HG03571 (cell line): Measurements from ENCODE around the gene ATP6V0C.
A peak's percentile ranks its signal among the peaks of the same experiment; 100 is the strongest.

Experiments used
- ATAC-seq: cut with Tn5 transposase; IDR thresholded peaks from one replicate; pipeline ENCODE4 v1.9.1; 2021; ENCODE audit not compliant: unreplicated experiment

ATP6V0C gene

GRCh38 chr16:2513405-2514332, at the start of gene ATP6V0C:
Gene ATP6V0C (plus strand): TSS chr16:2513952. CDS start chr16:2514104, 152 bp downstream.
- ATAC-seq, result peak; percentile 65

GRCh38 chr16:2464333-2464732, 49.4 kb upstream of the ATP6V0C start:
- ATAC-seq, result no peak

- no peak for ATAC-seq
These were observed 47.9 kb upstream of the ATP6V0C start for GRCh38 chr16:2465653-2466415.

- ATAC-seq, result no peak
These were observed 46.9 kb upstream of the ATP6V0C start for GRCh38 chr16:2466667-2467527.

GRCh38 chr16:2467528-2468232, 46.1 kb upstream of the ATP6V0C start:
- ATAC-seq, result no peak

- no peak for ATAC-seq
These were observed 45.5 kb upstream of the ATP6V0C start for GRCh38 chr16:2468233-2468724.

GRCh38 chr16:2468725-2469398, 44.9 kb upstream of the ATP6V0C start:
- no peak for ATAC-seq

GRCh38 chr16:2469399-2470233, 44.1 kb upstream of the ATP6V0C start:
- no peak for ATAC-seq

- no peak for ATAC-seq
These were observed 43.5 kb upstream of the ATP6V0C start for GRCh38 chr16:2470234-2470601.

- ATAC-seq, result no peak
These were observed 43.1 kb upstream of the ATP6V0C start for GRCh38 chr16:2470603-2471015.

GRCh38 chr16:2471016-2471652, 42.6 kb upstream of the ATP6V0C start, which contains the start of gene NTN3:
Gene NTN3 (plus strand): TSS chr16:2471297. CDS start chr16:2471702, 405 bp downstream.
- ATAC-seq, result no peak

GRCh38 chr16:2471653-2472487, 41.9 kb upstream of the ATP6V0C start:
- ATAC-seq, result no peak

- no peak for ATAC-seq
These were observed 41.3 kb upstream of the ATP6V0C start for GRCh38 chr16:2472488-2472864.

GRCh38 chr16:2472885-2473445, 40.8 kb upstream of the ATP6V0C start:
- ATAC-seq, result no peak

GRCh38 chr16:2473446-2473926, 40.3 kb upstream of the ATP6V0C start:
- no peak for ATAC-seq

- ATAC-seq, result peak; percentile 22
These were observed 39.5 kb upstream of the ATP6V0C start for GRCh38 chr16:2473999-2474876.
